ENCODE data around the gene OSBPL5. TPM values are rescaled to one million over a fixed set of nuclear protein-coding genes. Genes with fewer than 3 reads are reported as not detected.

The OSBPL5 gene
- polyA plus RNA-seq, 3 donors: 3.1 to 30.3 (median 6.8) TPM

GRCh38 chr11:3111919-3112690, 53.0 kb downstream of the OSBPL5 start:
- intact Hi-C loops (cut with micrococcal nuclease): loop anchor here (5.0 to 10.0 kb wide), 2 partner anchors 50 to 103 kb away; partner anchors contain the start of gene MRGPRG (in 1 of the 2)
- peaks cover 3% of the 10 kb centered on the region for H3K79me2 ChIP-seq (ENCODE audit: insufficient read depth, low read length)
- H3K36me3 Mint-ChIP-seq: peaks cover 12 to 51% of the 10 kb centered on the region in 2 donors
- H3K4me1 Mint-ChIP-seq: peaks cover 40% of the 10 kb centered on the region
- DNase-seq: peak; percentile 25 to 66 (median 44)
- 50% methylated on average over 2 of the region's 9 CpGs for WGBS (ENCODE audit: insufficient coverage)
- no peak overlapping the region for H2AFZ ChIP-seq (ENCODE audit: insufficient read depth, low read depth, low read length, poor library complexity, severe bottlenecking)
- no peak overlapping the region for H3K9ac ChIP-seq (ENCODE audit: insufficient read depth, low read length, poor library complexity, severe bottlenecking)
- peak overlapping the region in 1 of 2 donors; percentile 62 for H3K27ac ChIP-seq (ENCODE audit: low read depth in 1 of 2, low read length in 2 of 2)
- H3K27ac Mint-ChIP-seq: peak overlapping the region; percentile 83 to 97 (median 94)
- no peaks in the 10 kb centered on the region for H3K27me3 ChIP-seq (ENCODE audit: control insufficient read depth in 2 of 2, insufficient read depth in 2 of 2, low read length in 2 of 2)
- peak overlapping the region in 1 of 3 experiments; percentile 54 for H3K4me3 ChIP-seq (replicated peaks in 1 of 3; ENCODE audit: low read depth in 2 of 3, low read length in 3 of 3)
- H3K9me3 Mint-ChIP-seq: peaks cover 3 to 9% (median 5%) of the 10 kb centered on the region in 7 donors
- peaks cover 0 to 5% (median 2%) of the 10 kb centered on the region in 3 donors for H3K27me3 Mint-ChIP-seq (ENCODE audit: low read depth in 3 of 3)
- H3K36me3 ChIP-seq (replicated peaks in 1 of 2; ENCODE audit: control insufficient read depth in 1 of 2, insufficient read depth in 2 of 2, low read length in 2 of 2): peaks cover 9 to 36% of the 10 kb centered on the region in 2 donors
- no peaks in the 10 kb centered on the region for H4K20me1 ChIP-seq (ENCODE audit: insufficient read depth, low read length)
- TF ChIP-seq CTCF (IDR thresholded peaks at IDR 0.05): no peak
- peak overlapping the region in 1 of 2 donors; percentile 16 for H3K4me3 Mint-ChIP-seq
- no peaks in the 10 kb centered on the region for H3K9me3 ChIP-seq (replicated peaks in 1 of 2; ENCODE audit: control insufficient read depth in 1 of 2, insufficient read depth in 1 of 2, low read length in 2 of 2)
- H3K4me1 ChIP-seq (ENCODE audit: control insufficient read depth in 1 of 2, insufficient read depth in 2 of 2, low read length in 2 of 2): peaks cover 34 to 54% of the 10 kb centered on the region in 2 donors
- H3K4me2 ChIP-seq (replicated peaks; ENCODE audit: extremely low read depth, low read length, poor library complexity, severe bottlenecking): peak overlapping the region; percentile 54

DNA sequence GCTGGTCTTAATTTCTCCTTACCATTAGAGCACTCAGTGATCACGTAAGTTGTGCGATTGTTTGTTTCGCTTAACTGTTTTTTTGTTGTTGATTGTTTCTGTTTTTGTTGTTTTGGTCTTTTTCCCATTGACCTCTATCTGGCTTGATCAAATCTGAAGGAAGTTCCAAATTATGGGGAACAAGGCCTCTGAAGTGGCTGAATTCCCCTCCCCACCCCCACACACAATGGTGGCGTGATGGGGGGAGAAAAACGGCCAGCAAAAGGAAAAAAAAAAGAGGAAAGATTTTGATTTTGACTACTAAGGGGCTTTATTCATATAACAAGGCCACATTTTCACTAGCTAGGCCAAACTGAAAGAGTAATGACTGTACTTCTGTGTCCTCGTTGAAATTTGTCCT, 53.6 kb downstream of the OSBPL5 start:
- peak overlapping the region; percentile 54 for H3K4me2 ChIP-seq (replicated peaks; ENCODE audit: extremely low read depth, low read length, poor library complexity, severe bottlenecking)
- H3K27me3 ChIP-seq (ENCODE audit: control insufficient read depth in 2 of 2, insufficient read depth in 2 of 2, low read length in 2 of 2): no peaks in the 10 kb centered on the region
- Mint-ChIP-seq H3K4me3 (peak overlapping the region in 1 of 2 donors; percentile 55), H3K27ac (peak overlapping the region in 6 of 7 donors; percentile 74 to 97 (median 92)), H3K27me3 (ENCODE audit: low read depth in 3 of 3) (peaks cover 0 to 6% (median 2%) of the 10 kb centered on the region in 3 donors), H3K36me3 (peaks cover 16 to 55% of the 10 kb centered on the region in 2 donors), H3K9me3 (peaks cover 3 to 9% (median 5%) of the 10 kb centered on the region in 7 donors), H3K4me1 (peaks cover 40% of the 10 kb centered on the region)
- H3K9me3 ChIP-seq (replicated peaks in 1 of 2; ENCODE audit: control insufficient read depth in 1 of 2, insufficient read depth in 1 of 2, low read length in 2 of 2): no peaks in the 10 kb centered on the region
- 100% methylated on average over 1 of the region's 6 CpGs for WGBS (ENCODE audit: insufficient coverage)
- intact Hi-C loops (cut with micrococcal nuclease): loop anchor here (5.0 to 10.0 kb wide), 2 partner anchors 51 to 103 kb away; partner anchors contain the start of gene MRGPRG (in 1 of the 2)
- H2AFZ ChIP-seq (ENCODE audit: insufficient read depth, low read depth, low read length, poor library complexity, severe bottlenecking): no peak overlapping the region
- peak overlapping the region in 1 of 2 donors; percentile 62 for H3K27ac ChIP-seq (ENCODE audit: low read depth in 1 of 2, low read length in 2 of 2)
- no peaks in the 10 kb centered on the region for H4K20me1 ChIP-seq (ENCODE audit: insufficient read depth, low read length)
- H3K36me3 ChIP-seq (replicated peaks in 1 of 2; ENCODE audit: control insufficient read depth in 1 of 2, insufficient read depth in 2 of 2, low read length in 2 of 2): peaks cover 12 to 38% of the 10 kb centered on the region in 2 donors
- H3K4me1 ChIP-seq (ENCODE audit: control insufficient read depth in 1 of 2, insufficient read depth in 2 of 2, low read length in 2 of 2): peaks cover 34 to 54% of the 10 kb centered on the region in 2 donors
- peak overlapping the region in 1 of 3 experiments; percentile 54 for H3K4me3 ChIP-seq (replicated peaks in 1 of 3; ENCODE audit: low read depth in 2 of 3, low read length in 3 of 3)
- H3K79me2 ChIP-seq (ENCODE audit: insufficient read depth, low read length): peaks cover 3% of the 10 kb centered on the region
- no peak for TF ChIP-seq CTCF (IDR thresholded peaks at IDR 0.05)
- H3K9ac ChIP-seq (ENCODE audit: insufficient read depth, low read length, poor library complexity, severe bottlenecking): no peak overlapping the region
- DNase-seq: no peak
